Muscle layer of colon (tissue), 2 donors: ENCODE measurements around the gene CTBP2.

Source experiments
- H3K27ac ChIP-seq: one replicate; pipeline ENCODE4 v1.7.0; 2013; ENCODE audit warnings: low read depth, mild to moderate bottlenecking, low read length, moderate library complexity
- H3K27me3 ChIP-seq, 2 donors: one replicate each; pipeline ENCODE4 v1.7.0; 2013; ENCODE audit warnings: low read length in 2 of 2, mild to moderate bottlenecking in 2 of 2; ENCODE audit not compliant: insufficient read depth in 2 of 2, control insufficient read depth in 1 of 2
- H3K36me3 ChIP-seq: one replicate; pipeline ENCODE4 v1.7.0; 2013; ENCODE audit warnings: mild to moderate bottlenecking, low read length; ENCODE audit not compliant: insufficient read depth
- H3K4me1 ChIP-seq: one replicate; pipeline ENCODE4 v1.7.0; 2013; ENCODE audit warnings: mild to moderate bottlenecking, low read length; ENCODE audit not compliant: insufficient read depth
- H3K4me3 ChIP-seq, 2 donors: one replicate each; pipeline ENCODE4 v1.7.0; 2013; ENCODE audit warnings: low read length in 2 of 2, low read depth in 1 of 2, mild to moderate bottlenecking in 1 of 2, moderate library complexity in 1 of 2
- H3K9ac ChIP-seq: one replicate; pipeline ENCODE4 v1.7.0; 2013; ENCODE audit warnings: low read length
- H3K9me3 ChIP-seq: one replicate; pipeline ENCODE4 v1.7.0; 2013; ENCODE audit warnings: mild to moderate bottlenecking, low read length
- donor health status: abdominal sarcoma.
- donor health status: Adenocarcinoma of cecum.

Gene CTBP2

DNA sequence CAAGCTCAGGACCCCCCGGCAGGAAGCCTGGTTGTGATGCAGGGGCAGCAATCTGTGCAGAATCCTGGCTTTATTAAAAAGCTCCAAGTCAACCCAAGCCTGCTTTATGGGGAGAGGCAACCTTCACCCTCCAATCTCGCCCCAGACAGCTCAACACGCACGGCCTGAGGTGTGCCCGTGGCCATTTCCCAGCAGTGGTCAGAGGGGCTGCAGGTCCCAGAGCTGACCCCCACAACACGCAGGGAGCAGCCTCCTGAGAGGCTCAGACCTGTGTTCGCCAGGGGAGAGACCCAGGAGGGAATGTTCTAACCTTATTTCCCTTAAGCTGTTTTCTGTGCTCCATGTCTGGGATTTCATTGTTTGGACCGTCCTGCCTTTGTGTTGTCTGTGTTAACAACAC, 108.2 kb downstream of the CTBP2 start:
- H3K4me3 ChIP-seq = no peak overlapping the region
- no peaks in the 10 kb centered on the region for H3K27me3 ChIP-seq
- peaks cover 60% of the 10 kb centered on the region for H3K4me1 ChIP-seq
- H3K9me3 ChIP-seq = no peaks in the 10 kb centered on the region
- no peaks in the 10 kb centered on the region for H3K36me3 ChIP-seq
- no peak overlapping the region for H3K27ac ChIP-seq
- no peak overlapping the region for H3K9ac ChIP-seq

DNA sequence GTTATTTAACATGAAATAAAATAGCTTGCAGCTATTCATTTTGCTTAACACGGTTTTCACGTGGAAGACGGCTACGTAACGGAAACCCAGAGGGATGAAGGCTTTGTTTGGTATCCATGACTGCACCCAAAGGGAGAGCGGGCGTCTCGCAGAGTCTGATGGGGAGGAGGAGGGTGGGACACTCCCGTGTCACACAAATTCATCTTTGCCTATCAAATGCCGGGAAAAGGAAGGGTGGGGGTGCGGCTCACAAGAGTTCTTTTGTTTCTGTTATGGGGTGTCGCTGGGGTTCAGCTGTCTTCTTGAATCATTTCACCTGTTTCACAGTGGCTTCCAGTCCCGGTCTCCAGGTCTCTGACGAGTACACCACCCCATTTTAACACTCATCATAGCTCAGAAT, 110.0 kb downstream of the CTBP2 start:
- Histone ChIP-seq H3K9me3 (no peaks in the 10 kb centered on the region), H3K27ac (no peak overlapping the region), H3K4me1 (peaks cover 51% of the 10 kb centered on the region), H3K36me3 (no peaks in the 10 kb centered on the region), H3K9ac (no peak overlapping the region), H3K4me3 (no peak overlapping the region), H3K27me3 (no peaks in the 10 kb centered on the region)

DNA sequence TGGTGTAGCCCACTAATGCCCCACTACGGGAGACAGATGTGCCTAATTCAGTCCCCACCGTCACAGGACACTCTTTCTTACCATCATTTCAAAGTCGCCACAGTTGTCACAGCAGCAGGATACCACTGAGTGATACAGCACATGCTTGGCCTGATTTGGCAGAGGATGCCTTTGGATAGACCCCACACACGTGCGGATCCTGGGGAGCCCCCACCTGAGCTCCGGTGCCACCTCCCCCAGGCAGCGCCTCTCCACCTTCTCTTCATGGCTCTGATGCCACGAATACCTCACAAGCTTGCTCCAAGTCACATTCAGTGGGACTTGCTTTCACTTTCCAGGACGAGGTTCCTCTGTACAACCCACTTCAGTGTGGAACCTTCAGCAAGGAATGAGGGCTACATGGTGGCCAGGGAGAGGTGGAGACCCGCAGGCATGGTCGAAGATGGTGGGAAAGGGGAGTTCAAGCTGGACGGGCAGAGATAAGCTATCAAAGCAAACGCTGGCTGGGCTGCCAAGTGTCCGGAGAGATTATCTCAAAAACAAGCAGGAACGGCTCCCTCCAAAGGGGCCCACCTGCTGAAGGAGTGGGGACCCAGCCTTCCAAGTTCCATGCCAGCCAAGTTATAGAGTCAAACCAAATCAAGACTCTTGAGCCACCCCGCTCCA, 111.0 kb downstream of the CTBP2 start:
- Histone ChIP-seq H3K36me3 (no peaks in the 10 kb centered on the region), H3K9me3 (no peaks in the 10 kb centered on the region), H3K9ac (no peak overlapping the region), H3K4me1 (peaks cover 43% of the 10 kb centered on the region), H3K27ac (no peak overlapping the region), H3K27me3 (no peaks in the 10 kb centered on the region), H3K4me3 (no peak overlapping the region)

DNA sequence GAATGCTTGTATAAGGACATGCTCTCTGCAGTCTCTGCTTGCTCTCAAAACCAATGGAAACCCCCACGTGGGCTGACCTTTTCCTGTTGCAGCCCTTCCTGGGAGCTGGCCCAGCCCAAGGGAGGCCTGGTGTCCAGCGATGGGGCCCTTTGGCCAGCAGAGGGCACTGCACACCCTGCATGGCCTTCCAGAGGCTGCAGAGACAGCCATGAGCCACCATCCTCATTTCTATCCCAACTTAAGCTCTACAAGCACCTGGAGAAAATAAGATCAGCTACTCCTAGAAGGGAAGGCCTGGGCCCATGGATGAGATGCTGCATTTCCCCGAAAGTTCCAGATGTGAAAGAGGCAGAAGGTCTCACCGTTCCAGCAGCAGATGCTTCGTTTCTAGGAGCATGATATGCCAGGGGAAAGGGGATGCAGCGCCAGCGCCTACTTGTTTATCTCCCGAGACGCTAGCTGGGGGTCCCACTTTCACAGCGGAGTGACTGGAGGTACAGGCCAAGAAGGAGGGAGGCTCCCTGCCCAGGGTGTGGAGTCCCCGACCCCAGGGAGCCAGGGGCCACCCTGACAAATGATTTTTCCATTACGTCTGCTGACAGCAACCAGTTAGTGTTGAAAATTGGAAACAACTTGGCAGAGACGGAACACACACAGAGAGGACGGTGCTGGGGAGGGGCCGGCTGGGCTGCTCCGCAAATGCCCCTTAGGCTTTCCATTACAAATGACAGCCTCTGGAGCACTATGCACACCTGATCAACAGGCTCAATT, 112.1 kb downstream of the CTBP2 start:
- Histone ChIP-seq H3K9ac (peak overlapping the region; percentile 35), H3K36me3 (no peaks in the 10 kb centered on the region), H3K27ac (peak overlapping the region; percentile 31), H3K4me1 (peaks cover 32% of the 10 kb centered on the region), H3K27me3 (no peaks in the 10 kb centered on the region), H3K4me3 (no peak overlapping the region), H3K9me3 (no peaks in the 10 kb centered on the region)

DNA sequence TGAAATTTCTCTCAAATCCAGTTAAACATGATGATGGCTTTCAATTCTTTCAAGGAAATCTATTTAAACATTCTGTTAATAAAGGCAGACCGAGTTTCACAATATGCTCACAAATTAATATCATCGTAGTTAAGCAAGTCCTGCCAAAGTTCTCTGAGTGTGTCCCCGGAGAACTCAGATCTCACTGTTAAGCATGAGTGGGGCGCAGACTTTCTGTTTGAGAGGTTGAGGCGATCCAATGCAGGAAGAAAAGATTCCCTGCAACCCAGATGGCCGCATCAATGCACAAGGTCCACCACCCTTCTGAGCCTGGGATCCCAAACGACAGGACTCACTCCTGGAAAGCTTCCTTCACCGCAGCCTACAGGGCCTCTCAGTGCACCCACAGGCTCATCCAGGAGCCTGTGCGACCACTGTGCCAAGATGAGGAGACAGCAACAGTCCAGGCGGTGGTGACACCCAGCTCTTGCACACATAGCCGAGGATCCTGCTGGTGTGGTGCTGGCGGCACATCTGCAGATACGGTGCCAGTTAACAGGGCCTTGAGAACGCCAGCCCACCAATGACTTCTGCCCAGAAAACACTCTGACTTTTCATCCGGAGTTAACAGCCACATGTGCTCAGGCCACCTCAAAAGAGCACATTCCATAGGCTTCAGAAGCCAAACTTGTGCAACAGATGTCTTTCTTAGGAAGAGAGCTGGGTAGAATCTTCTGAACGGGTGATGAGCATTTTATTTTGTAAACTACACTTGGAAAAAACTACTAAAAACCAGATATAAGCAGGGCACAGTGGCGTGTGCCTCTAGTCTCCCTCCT, 116.3 kb downstream of the CTBP2 start:
- H3K27me3 ChIP-seq = no peaks in the 10 kb centered on the region
- H3K9ac ChIP-seq = no peak overlapping the region
- no peaks in the 10 kb centered on the region for H3K9me3 ChIP-seq
- H3K4me1 ChIP-seq = peaks cover 38% of the 10 kb centered on the region
- no peak overlapping the region for H3K4me3 ChIP-seq
- no peak overlapping the region for H3K27ac ChIP-seq
- no peaks in the 10 kb centered on the region for H3K36me3 ChIP-seq

DNA sequence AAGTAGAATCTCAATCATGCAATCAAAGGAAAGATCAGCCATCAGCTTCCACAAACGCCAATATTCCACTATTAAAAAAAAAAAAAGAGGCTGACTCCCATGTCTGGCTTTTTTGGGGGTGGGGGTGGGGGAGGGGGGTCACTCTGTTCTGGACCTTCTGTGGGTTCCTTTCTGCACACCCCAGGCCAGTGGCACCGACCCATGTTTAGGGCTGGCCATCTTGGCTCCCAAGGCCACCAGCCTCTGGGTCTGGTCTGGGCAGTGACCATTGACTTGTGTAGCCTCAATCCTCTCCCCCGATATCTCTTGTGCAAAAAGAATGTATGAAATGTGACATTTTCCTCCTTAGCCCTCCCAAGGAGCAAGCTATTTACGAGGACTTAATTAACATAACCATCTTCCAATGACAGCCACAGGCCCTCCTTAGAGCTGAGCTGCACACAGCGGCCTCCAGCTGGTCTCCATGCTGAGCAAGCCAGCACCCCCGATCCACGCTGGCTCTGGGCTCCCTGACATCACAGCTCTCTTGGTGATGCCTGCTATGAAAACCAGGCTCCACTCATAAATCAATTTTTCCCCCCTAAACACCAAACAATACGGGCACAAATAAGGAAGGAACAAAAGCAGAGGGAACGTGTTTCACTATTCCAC, 118.4 kb downstream of the CTBP2 start:
- Histone ChIP-seq H3K36me3 (no peaks in the 10 kb centered on the region), H3K27ac (no peak overlapping the region), H3K9me3 (no peaks in the 10 kb centered on the region), H3K9ac (no peak overlapping the region), H3K4me1 (peaks cover 30% of the 10 kb centered on the region), H3K27me3 (no peaks in the 10 kb centered on the region), H3K4me3 (no peak overlapping the region)

DNA sequence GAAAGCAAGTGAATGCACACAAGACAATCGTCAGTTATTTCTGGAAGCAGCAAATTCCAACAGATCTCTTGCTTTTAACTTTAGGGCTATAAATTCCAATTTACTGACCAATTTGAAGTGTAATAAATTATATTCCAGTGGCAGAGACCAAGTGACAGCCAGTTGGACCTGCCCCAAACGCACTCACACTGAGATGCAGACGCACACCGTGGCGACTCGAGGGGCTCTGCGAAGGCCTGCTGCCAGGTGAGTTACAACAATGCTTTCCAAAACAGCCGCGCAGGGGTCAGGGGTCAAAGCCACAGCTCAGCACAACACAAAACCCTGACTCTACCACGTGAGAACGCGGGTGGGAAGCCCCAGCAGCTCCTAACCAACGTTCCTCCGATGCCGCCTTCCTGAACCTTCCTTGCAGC, 121.0 kb downstream of the CTBP2 start:
- Histone ChIP-seq H3K27ac (no peak overlapping the region), H3K4me3 (no peak overlapping the region), H3K9me3 (no peaks in the 10 kb centered on the region), H3K36me3 (no peaks in the 10 kb centered on the region), H3K9ac (no peak overlapping the region), H3K4me1 (peaks cover 39% of the 10 kb centered on the region), H3K27me3 (no peaks in the 10 kb centered on the region)

DNA sequence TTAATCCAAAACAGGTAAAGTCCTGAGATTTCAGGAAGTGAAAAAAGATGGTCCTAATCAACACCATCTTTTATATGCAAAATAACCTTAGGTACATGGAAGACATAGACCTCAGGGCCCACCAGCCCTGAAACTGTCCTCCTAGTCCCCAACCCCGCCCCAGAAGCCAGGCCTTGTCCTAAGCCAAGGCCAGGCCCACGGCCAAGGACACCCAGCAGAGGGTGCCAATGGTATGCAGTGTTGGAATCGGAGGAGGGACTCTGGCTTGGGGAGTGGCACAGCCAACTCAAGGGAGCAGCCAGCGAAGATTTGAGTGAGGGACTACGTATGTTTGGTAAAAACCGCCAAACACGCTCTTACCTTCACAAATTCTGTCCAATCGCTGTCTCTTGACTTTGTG, 121.7 kb downstream of the CTBP2 start:
- Histone ChIP-seq H3K27ac (no peak overlapping the region), H3K36me3 (no peaks in the 10 kb centered on the region), H3K9ac (no peak overlapping the region), H3K9me3 (no peaks in the 10 kb centered on the region), H3K27me3 (no peaks in the 10 kb centered on the region), H3K4me3 (no peak overlapping the region), H3K4me1 (peaks cover 39% of the 10 kb centered on the region)

DNA sequence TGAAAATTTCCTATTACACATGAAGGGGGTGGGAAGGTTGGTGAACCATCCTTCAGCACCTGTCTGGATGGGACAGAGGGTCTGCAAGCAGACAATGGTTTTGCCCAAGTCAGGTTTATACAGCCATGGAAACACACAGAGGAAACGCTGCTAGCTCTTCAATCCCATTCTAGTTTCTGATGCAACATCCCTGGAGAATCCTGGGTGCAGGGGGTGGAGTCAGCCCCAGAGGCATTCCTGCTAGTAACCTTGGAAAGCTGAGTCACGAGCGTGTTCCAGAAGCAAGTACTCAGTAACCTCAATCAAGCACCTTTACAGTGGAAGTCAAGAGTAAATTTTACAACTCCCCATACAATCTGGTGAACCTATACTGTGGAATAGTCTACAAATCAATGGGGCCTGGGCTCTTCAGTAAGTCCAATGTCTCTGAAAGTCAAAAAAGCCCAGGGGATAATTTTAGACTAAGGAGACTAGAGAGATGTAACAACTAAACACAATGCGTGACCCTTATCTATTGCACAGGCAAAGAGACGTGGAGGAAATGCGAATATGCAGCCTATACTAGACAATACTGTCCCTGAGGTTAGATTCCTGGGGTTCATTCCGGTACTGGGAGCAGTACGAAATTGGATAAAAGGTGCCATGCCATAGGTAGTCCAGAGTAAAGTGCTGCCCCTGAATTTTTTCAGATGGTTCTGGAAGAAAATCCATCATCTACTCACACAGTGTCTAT, 123.1 kb downstream of the CTBP2 start:
- Histone ChIP-seq H3K27ac (no peak overlapping the region), H3K36me3 (no peaks in the 10 kb centered on the region), H3K4me1 (peaks cover 33% of the 10 kb centered on the region), H3K9ac (no peak overlapping the region), H3K9me3 (no peaks in the 10 kb centered on the region), H3K27me3 (no peaks in the 10 kb centered on the region), H3K4me3 (no peak overlapping the region)

DNA sequence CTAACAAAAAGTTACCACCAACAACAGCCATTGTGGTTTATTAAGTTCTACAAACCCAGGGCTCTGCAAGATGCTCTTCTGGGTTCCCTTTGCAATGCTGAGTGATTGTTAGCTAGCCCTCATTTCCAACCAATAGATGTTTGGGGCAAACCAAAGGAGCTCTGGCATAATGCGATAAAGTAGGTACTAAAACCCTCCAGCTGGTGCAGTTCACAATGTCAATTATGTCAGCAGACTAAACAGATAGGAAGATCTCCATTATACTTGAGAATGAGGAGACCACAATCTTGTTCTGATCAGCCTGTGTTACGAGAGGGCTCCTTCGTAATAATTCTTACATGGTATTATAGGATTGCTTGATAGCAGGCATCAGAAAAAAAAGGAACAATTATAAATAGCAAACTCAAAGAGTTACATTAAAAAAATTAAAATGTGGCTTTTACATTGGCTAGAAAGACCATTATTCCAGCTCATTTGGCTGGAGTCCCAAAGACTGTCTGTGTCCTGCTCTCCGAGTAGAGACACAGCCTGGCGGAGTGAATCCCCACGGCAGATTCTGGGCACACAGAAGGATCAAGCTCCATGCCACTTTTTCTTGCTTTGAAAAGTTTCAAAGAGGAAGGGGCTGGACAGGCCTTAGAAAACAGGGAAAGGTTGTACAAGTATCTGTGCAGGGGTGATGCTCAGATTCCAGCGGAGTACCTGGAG, 124.6 kb downstream of the CTBP2 start:
- H3K9ac ChIP-seq = no peak overlapping the region
- no peaks in the 10 kb centered on the region for H3K36me3 ChIP-seq
- H3K27me3 ChIP-seq = no peaks in the 10 kb centered on the region
- H3K4me1 ChIP-seq = peaks cover 34% of the 10 kb centered on the region
- H3K4me3 ChIP-seq = no peak overlapping the region
- no peaks in the 10 kb centered on the region for H3K9me3 ChIP-seq
- no peak overlapping the region for H3K27ac ChIP-seq
